Neutrophil (primary cell): Measurements from ENCODE around the gene NHLRC2.
"Not testable (repeated sequence)": the region's sequence is repeated elsewhere in the genome, so short reads cannot be mapped to it uniquely, and the experiment has no call there.

ENCODE experiments used
- H3K27ac ChIP-seq: fragments of 200-600 bp; sonication (generic); 2 replicates; pipeline ENCODE4 v1.5.1; 2016; ENCODE audit warnings: mild to moderate bottlenecking, moderate library complexity
- H3K27me3 ChIP-seq: fragments of 200-600 bp; sonication (generic); 2 replicates; pipeline ENCODE4 v1.6.0; 2016; ENCODE audit warnings: mild to moderate bottlenecking
- H3K36me3 ChIP-seq: fragments of 200-600 bp; sonication (generic); 2 replicates; pipeline ENCODE4 v1.5.1; 2017
- H3K4me1 ChIP-seq, 2 experiments: fragments of 200-600 bp in 1 of 2; sonication (generic) in 1 of 2; 1 replicate in 1 of 2; 2 replicates in 1 of 2; pipeline versions ENCODE4 v1.5.1 to v1.6.1; 2013 to 2016; ENCODE audit warnings: low read depth in 1 of 2, low read length in 1 of 2, mild to moderate bottlenecking in 1 of 2, moderate library complexity in 1 of 2; ENCODE audit not compliant: control insufficient read depth in 1 of 2, insufficient read depth in 1 of 2
- H3K4me3 ChIP-seq, 2 experiments: fragments of 200-600 bp in 1 of 2; sonication (generic) in 1 of 2; 1 replicate in 1 of 2; 2 replicates in 1 of 2; pipeline ENCODE4 v1.5.1; 2013 to 2016; ENCODE audit warnings: low read depth in 1 of 2, low read length in 1 of 2, mild to moderate bottlenecking in 1 of 2, moderate library complexity in 1 of 2
- H3K9me3 ChIP-seq: fragments of 200-600 bp; sonication (generic); 2 replicates; pipeline ENCODE4 v1.5.1; 2016
- TF ChIP-seq, protein P1 (sequence below): fragments of 200-600 bp; sonication (generic); IDR thresholded peaks from 2 replicates; pipeline ENCODE4 v1.5.1; 2016; ENCODE audit warnings: antibody characterized with exemption

NHLRC2 gene

DNA sequence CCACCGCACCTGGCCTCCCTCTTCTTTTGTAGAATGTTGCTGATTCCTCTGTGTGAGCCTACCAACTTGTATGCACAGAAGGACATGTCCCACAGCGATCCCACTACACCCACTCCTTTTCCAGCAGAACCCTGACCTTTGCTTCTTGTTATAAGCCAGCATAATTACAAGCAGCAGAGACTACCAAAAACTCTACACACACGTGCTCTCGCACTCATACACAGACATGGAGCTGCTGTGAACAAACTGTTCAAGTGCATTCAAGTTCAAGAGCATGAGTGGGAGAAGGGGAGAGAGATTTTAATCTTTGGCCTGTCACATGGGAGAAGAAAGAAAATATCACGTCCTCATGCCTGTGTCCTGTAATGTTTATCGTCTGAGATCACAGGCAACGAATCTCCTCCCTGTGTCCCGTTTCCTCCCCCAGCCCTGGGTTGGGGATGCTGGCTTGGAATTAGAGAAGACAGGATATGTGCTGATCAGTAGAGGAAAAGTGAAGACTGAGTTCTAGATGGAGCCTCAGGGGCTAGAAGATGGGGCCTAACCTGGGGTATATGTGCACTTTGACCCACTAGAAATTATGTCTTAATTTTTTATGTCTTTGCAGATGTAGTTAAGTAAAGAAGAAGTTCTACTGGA lies 79.6 kb downstream of the NHLRC2 start:
- Histone ChIP-seq H3K36me3 (no peaks in the 10 kb centered on the region), H3K27ac (no peak overlapping the region), H3K27me3 (no peaks in the 10 kb centered on the region), H3K4me3 (no peak overlapping the region), H3K4me1 (no peaks in the 10 kb centered on the region), H3K9me3 (no peaks in the 10 kb centered on the region)
- TF ChIP-seq, protein P1, sequence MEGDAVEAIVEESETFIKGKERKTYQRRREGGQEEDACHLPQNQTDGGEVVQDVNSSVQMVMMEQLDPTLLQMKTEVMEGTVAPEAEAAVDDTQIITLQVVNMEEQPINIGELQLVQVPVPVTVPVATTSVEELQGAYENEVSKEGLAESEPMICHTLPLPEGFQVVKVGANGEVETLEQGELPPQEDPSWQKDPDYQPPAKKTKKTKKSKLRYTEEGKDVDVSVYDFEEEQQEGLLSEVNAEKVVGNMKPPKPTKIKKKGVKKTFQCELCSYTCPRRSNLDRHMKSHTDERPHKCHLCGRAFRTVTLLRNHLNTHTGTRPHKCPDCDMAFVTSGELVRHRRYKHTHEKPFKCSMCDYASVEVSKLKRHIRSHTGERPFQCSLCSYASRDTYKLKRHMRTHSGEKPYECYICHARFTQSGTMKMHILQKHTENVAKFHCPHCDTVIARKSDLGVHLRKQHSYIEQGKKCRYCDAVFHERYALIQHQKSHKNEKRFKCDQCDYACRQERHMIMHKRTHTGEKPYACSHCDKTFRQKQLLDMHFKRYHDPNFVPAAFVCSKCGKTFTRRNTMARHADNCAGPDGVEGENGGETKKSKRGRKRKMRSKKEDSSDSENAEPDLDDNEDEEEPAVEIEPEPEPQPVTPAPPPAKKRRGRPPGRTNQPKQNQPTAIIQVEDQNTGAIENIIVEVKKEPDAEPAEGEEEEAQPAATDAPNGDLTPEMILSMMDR, result no peak

DNA sequence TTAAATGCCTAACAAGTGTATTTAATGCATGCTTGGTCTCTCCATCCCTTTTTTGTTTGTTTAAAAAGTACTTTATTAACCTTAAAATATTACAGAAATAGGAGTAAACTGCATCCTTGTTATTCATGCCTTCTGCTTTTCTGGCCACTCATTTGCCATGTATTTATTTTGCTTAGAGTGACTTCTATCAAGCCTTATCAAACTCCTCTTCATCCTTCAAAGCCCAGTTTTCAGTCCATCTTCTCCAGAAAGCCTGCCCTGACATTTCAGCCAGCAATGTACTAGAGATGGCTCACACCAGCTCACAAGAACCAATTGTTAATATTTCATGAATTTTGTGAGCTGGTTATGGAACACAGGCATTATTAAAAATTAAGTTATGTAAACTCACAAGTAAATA lies 82.8 kb downstream of the NHLRC2 start:
- Histone ChIP-seq H3K27ac (no peak overlapping the region), H3K36me3 (no peaks in the 10 kb centered on the region), H3K27me3 (peaks cover 11% of the 10 kb centered on the region), H3K4me3 (no peak overlapping the region), H3K4me1 (no peaks in the 10 kb centered on the region), H3K9me3 (no peaks in the 10 kb centered on the region)
- TF ChIP-seq, protein P1, result no peak

DNA sequence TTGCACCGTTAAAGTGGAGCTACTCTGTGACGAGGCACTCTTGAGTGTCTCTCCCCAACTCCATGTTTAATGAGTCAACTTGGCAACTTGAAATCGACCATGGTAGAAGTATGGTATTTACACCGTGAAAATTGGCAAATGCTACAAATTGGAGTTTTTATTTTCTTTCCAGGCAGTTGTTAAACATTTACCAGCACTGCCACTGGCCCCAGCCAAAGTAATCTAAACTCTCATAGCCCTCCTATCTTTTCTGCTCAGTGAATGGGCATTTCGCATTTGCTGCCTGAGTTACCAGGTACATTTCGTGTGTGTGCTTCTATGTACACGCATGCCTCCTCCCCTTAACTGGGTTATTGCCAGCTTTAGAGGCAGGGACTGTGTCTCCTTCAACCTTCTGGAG lies 83.3 kb downstream of the NHLRC2 start:
- H3K9me3 ChIP-seq, result no peaks in the 10 kb centered on the region
- H3K4me3 ChIP-seq, result no peak overlapping the region
- H3K4me1 ChIP-seq, result no peaks in the 10 kb centered on the region
- H3K27me3 ChIP-seq, result peaks cover 11% of the 10 kb centered on the region
- H3K27ac ChIP-seq, result no peak overlapping the region
- no peaks in the 10 kb centered on the region for H3K36me3 ChIP-seq
- TF ChIP-seq, protein P1, result no peak

DNA sequence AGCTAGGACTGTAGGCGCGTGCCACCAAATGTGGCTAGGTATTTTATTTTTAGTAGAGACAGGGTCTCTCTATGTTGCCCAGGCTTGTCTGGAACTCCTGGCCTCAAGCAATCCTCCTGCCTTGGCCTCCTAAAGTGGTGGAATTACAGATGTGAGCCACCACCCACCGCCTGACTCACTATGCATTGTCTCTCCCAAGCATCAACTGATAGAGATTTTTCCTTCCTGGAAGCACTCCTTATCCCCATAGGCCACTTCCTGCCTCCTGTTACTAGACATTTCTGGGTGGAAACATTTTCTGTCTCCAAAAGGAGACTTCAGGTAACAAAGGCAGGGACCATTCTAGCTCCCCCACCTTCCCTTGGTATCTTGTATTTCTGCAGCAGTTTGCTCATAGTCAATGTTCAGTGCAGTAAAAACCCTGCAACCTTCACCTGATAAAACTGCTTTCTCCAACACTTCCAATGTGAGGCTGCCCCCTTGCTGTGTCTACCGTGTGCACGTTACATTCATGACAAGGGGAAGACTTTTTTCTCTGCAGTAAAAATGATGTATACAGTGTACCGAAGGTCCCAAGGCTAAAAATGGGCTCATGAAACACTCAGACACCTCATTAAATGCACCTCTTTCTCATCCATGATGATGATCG lies 84.9 kb downstream of the NHLRC2 start:
- Histone ChIP-seq H3K36me3 (no peaks in the 10 kb centered on the region), H3K4me3 (no peak overlapping the region), H3K27ac (no peak overlapping the region), H3K9me3 (no peaks in the 10 kb centered on the region), H3K27me3 (peaks cover 11% of the 10 kb centered on the region), H3K4me1 (no peaks in the 10 kb centered on the region)
- TF ChIP-seq, protein P1, result no peak

DNA sequence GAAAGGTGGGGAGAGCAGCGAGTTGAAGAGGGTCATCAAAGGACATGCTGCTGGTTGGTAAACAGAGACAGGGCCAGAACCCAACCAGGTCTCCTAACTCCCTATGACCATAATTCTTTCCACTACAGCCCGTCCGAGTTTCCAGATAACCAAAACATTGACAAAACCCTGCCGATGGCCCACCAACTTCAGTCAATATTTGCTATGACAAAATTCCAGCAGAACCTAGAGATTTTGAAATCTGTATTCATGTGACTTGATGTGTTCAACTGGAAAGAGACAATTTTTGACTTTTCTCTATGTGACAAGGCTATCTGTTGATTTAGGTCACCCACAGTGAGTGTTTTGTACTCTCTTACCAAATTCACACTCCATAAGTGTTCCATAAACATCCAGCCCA lies 86.7 kb downstream of the NHLRC2 start:
- no peaks in the 10 kb centered on the region for H3K4me1 ChIP-seq
- TF ChIP-seq, protein P1, result no peak
- H3K27me3 ChIP-seq, result peaks cover 11% of the 10 kb centered on the region
- no peaks in the 10 kb centered on the region for H3K36me3 ChIP-seq
- H3K9me3 ChIP-seq, result no peaks in the 10 kb centered on the region
- H3K4me3 ChIP-seq, result no peak overlapping the region
- no peak overlapping the region for H3K27ac ChIP-seq

DNA sequence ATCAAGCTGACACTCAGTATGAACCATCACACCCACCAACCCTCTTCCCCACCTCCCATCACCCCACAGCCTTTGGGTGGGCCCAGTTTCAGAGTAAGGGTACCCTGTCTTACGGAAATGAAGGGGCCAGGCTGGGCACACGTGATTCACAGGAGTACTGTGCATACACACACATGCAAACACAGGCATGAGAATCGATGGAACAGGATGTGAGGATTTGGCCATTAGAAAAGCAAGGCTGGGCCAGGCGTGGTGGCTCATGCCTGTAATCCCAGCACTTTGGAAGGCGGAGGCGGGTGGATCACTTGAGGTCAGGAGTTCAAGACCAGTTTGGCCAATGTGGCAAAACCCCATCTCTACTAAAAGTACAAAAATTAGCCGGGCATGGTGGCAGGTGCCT lies 88.7 kb downstream of the NHLRC2 start:
- not testable (repeated sequence) for H3K4me3 ChIP-seq, H3K4me1 ChIP-seq, H3K36me3 ChIP-seq, H3K9me3 ChIP-seq, H3K27ac ChIP-seq
- H3K27me3 ChIP-seq, result peaks cover 11% of the 10 kb centered on the region
